ENCODE results near the gene KCNN4. TPM values are rescaled to one million over a fixed set of nuclear protein-coding genes. Genes with fewer than 3 reads are reported as not detected.
A peak's percentile ranks its signal among the peaks of the same experiment; 100 is the strongest.

KCNN4 gene
- total and polyA plus RNA-seq, 4 donors: 0.14 to 30.3 (median 0.51) TPM

DNA sequence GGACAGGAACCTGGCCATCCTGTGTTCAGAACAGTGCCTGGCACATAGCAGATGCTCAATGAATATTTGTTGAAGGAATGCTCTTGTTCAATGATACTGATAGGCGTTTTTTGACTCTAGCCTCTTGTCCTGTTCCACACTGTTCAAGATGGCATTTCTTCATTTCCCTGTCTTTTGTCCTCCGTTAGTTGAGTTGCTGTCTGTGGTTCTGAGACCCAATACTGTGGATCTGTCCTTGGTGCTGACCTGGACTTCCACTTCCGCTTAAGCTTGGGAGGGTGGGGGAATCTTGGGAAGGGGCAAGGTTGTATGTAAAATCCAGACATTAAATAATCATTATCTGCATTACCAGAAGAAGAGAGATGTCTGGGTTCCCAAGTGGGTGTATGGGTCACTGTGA is 8.3 kb upstream of the KCNN4 start:
- Histone ChIP-seq H3K27ac (ENCODE audit: low read depth in 1 of 2, low read length in 2 of 2) (no peak overlapping the region), H3K9ac (ENCODE audit: low read depth in 1 of 2, low read length in 2 of 2) (no peak overlapping the region), H3K4me1 (ENCODE audit: control insufficient read depth in 4 of 4, insufficient read depth in 4 of 4, low read length in 3 of 4) (no peaks in the 10 kb centered on the region), H3K9me3 (ENCODE audit: control insufficient read depth in 4 of 4, low read length in 3 of 4) (no peaks in the 10 kb centered on the region), H3K4me3 (ENCODE audit: low read depth in 1 of 3, low read length in 3 of 3) (no peak overlapping the region), H3K27me3 (ENCODE audit: control insufficient read depth in 4 of 4, insufficient read depth in 4 of 4, low read length in 3 of 4) (no peaks in the 10 kb centered on the region), H3K36me3 (ENCODE audit: control insufficient read depth in 4 of 4, insufficient read depth in 3 of 4, low read depth in 1 of 4, low read length in 3 of 4) (no peaks in the 10 kb centered on the region)
- 5% methylated on average over 3 of the region's 3 CpGs for WGBS
- DNase-seq (ENCODE audit: low spot score): no peak
- no peak for TF ChIP-seq SP1 (IDR thresholded peaks at IDR 0.05)
- TF ChIP-seq, protein P1, sequence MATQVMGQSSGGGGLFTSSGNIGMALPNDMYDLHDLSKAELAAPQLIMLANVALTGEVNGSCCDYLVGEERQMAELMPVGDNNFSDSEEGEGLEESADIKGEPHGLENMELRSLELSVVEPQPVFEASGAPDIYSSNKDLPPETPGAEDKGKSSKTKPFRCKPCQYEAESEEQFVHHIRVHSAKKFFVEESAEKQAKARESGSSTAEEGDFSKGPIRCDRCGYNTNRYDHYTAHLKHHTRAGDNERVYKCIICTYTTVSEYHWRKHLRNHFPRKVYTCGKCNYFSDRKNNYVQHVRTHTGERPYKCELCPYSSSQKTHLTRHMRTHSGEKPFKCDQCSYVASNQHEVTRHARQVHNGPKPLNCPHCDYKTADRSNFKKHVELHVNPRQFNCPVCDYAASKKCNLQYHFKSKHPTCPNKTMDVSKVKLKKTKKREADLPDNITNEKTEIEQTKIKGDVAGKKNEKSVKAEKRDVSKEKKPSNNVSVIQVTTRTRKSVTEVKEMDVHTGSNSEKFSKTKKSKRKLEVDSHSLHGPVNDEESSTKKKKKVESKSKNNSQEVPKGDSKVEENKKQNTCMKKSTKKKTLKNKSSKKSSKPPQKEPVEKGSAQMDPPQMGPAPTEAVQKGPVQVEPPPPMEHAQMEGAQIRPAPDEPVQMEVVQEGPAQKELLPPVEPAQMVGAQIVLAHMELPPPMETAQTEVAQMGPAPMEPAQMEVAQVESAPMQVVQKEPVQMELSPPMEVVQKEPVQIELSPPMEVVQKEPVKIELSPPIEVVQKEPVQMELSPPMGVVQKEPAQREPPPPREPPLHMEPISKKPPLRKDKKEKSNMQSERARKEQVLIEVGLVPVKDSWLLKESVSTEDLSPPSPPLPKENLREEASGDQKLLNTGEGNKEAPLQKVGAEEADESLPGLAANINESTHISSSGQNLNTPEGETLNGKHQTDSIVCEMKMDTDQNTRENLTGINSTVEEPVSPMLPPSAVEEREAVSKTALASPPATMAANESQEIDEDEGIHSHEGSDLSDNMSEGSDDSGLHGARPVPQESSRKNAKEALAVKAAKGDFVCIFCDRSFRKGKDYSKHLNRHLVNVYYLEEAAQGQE (IDR thresholded peaks at IDR 0.05): peak; percentile 96

- Histone ChIP-seq H3K4me3 (ENCODE audit: low read depth in 1 of 3, low read length in 3 of 3) (no peak overlapping the region), H3K4me1 (ENCODE audit: control insufficient read depth in 4 of 4, insufficient read depth in 4 of 4, low read length in 3 of 4) (no peaks in the 10 kb centered on the region), H3K27ac (ENCODE audit: low read depth in 1 of 2, low read length in 2 of 2) (no peak overlapping the region), H3K27me3 (ENCODE audit: control insufficient read depth in 4 of 4, insufficient read depth in 4 of 4, low read length in 3 of 4) (no peaks in the 10 kb centered on the region), H3K36me3 (ENCODE audit: control insufficient read depth in 4 of 4, insufficient read depth in 3 of 4, low read depth in 1 of 4, low read length in 3 of 4) (no peaks in the 10 kb centered on the region), H3K9me3 (ENCODE audit: control insufficient read depth in 4 of 4, low read length in 3 of 4) (no peaks in the 10 kb centered on the region), H3K9ac (ENCODE audit: low read depth in 1 of 2, low read length in 2 of 2) (no peak overlapping the region)
- no peak for DNase-seq (ENCODE audit: low spot score)
- no peak for TF ChIP-seq NR2F2 (IDR thresholded peaks at IDR 0.05)
- no peak for TF ChIP-seq EGR1 (IDR thresholded peaks at IDR 0.05; ENCODE audit: low read depth in 2 of 2)
- TF ChIP-seq FOXA2 (IDR thresholded peaks at IDR 0.05): no peak
- TF ChIP-seq, protein P2, sequence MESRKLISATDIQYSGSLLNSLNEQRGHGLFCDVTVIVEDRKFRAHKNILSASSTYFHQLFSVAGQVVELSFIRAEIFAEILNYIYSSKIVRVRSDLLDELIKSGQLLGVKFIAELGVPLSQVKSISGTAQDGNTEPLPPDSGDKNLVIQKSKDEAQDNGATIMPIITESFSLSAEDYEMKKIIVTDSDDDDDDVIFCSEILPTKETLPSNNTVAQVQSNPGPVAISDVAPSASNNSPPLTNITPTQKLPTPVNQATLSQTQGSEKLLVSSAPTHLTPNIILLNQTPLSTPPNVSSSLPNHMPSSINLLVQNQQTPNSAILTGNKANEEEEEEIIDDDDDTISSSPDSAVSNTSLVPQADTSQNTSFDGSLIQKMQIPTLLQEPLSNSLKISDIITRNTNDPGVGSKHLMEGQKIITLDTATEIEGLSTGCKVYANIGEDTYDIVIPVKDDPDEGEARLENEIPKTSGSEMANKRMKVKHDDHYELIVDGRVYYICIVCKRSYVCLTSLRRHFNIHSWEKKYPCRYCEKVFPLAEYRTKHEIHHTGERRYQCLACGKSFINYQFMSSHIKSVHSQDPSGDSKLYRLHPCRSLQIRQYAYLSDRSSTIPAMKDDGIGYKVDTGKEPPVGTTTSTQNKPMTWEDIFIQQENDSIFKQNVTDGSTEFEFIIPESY (IDR thresholded peaks at IDR 0.05): no peak
- no peak for TF ChIP-seq SP1 (IDR thresholded peaks at IDR 0.05)
- TF ChIP-seq FOXA1 (IDR thresholded peaks at IDR 0.05): no peak
- no peak for TF ChIP-seq JUND (IDR thresholded peaks at IDR 0.05)
- TF ChIP-seq, protein P3, sequence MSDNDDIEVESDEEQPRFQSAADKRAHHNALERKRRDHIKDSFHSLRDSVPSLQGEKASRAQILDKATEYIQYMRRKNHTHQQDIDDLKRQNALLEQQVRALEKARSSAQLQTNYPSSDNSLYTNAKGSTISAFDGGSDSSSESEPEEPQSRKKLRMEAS (IDR thresholded peaks at IDR 0.05): no peak
- no peak for TF ChIP-seq TAF1 (conservative IDR thresholded peaks at IDR 0.05)
- no peak for TF ChIP-seq YY1 (IDR thresholded peaks at IDR 0.05)
- TF ChIP-seq, protein P1 (IDR thresholded peaks at IDR 0.05): no peak
- TF ChIP-seq, protein P4, sequence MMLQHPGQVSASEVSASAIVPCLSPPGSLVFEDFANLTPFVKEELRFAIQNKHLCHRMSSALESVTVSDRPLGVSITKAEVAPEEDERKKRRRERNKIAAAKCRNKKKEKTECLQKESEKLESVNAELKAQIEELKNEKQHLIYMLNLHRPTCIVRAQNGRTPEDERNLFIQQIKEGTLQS (IDR thresholded peaks at IDR 0.05): no peak
- no peak for TF ChIP-seq GABPA (IDR thresholded peaks at IDR 0.05 in 1 of 2, conservative IDR thresholded peaks at IDR 0.05 in 1 of 2)
- TF ChIP-seq HNF4A (conservative IDR thresholded peaks at IDR 0.05): no peak
- no peak for TF ChIP-seq HNF4G (IDR thresholded peaks at IDR 0.05)
- TF ChIP-seq, protein P5, sequence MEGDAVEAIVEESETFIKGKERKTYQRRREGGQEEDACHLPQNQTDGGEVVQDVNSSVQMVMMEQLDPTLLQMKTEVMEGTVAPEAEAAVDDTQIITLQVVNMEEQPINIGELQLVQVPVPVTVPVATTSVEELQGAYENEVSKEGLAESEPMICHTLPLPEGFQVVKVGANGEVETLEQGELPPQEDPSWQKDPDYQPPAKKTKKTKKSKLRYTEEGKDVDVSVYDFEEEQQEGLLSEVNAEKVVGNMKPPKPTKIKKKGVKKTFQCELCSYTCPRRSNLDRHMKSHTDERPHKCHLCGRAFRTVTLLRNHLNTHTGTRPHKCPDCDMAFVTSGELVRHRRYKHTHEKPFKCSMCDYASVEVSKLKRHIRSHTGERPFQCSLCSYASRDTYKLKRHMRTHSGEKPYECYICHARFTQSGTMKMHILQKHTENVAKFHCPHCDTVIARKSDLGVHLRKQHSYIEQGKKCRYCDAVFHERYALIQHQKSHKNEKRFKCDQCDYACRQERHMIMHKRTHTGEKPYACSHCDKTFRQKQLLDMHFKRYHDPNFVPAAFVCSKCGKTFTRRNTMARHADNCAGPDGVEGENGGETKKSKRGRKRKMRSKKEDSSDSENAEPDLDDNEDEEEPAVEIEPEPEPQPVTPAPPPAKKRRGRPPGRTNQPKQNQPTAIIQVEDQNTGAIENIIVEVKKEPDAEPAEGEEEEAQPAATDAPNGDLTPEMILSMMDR (IDR thresholded peaks at IDR 0.05; ENCODE audit: low read depth, low read length, missing input control): no peak
- no peak for TF ChIP-seq RXRA (IDR thresholded peaks at IDR 0.05)
- TF ChIP-seq RAD21 (IDR thresholded peaks at IDR 0.05): no peak
- WGBS: 56% methylated on average over 1 of the region's 1 CpG
These were observed 5.9 kb upstream of the KCNN4 start for GRCh38 chr19:43786665-43787064.

Measured in liver (tissue), 9 donors.